GM19324 (cell line): ENCODE results near the gene MGARP.
A peak's percentile ranks its signal among the peaks of the same experiment; 100 is the strongest.
"Not testable (repeated sequence)": the region's sequence is repeated elsewhere in the genome, so short reads cannot be mapped to it uniquely, and the experiment has no call there.

Experiments
- ATAC-seq: cut with Tn5 transposase; IDR thresholded peaks from one replicate; pipeline ENCODE4 v1.9.1; 2021; ENCODE audit warnings: mild to moderate bottlenecking, moderate library complexity; ENCODE audit not compliant: unreplicated experiment, low FRiP score

The MGARP gene

GRCh38 chr4:139297001-139297410, 17.0 kb upstream of the MGARP start:
- ATAC-seq, result no peak

- ATAC-seq, result no peak
These were observed 15.9 kb upstream of the MGARP start for GRCh38 chr4:139295942-139296299.

GRCh38 chr4:139295206-139295941, 15.3 kb upstream of the MGARP start:
- peak; percentile 96 for ATAC-seq

DNA sequence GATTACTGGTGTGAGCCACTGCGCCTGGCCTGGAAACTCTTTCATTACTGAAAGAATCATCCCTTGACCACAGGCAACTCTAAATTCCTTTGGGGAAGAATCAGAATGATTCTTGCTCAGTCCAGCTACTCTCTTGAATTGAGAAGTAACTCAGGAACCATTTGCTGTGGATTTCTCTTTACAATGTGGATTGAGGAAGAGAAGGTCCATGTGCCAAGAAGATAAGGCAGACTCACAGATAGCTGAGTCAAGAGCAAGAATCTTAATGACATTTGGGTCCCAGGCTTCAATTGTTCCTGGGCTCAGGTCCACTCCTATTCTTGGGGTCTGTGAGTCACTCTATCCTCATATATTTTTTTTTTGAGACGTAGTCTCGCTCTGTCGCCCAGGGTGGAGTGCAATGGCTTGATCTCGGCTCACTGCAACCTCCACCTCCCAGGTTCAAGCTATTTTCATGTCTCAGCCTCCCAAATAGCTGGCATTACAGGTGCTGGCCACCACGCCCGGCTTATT, 6.2 kb upstream of the MGARP start:
- ATAC-seq, result no peak

GRCh38 chr4:139282721-139283075, 2.7 kb upstream of the MGARP start:
- ATAC-seq, result no peak

GRCh38 chr4:139282065-139282720, 2.2 kb upstream of the MGARP start:
- ATAC-seq, result no peak

DNA sequence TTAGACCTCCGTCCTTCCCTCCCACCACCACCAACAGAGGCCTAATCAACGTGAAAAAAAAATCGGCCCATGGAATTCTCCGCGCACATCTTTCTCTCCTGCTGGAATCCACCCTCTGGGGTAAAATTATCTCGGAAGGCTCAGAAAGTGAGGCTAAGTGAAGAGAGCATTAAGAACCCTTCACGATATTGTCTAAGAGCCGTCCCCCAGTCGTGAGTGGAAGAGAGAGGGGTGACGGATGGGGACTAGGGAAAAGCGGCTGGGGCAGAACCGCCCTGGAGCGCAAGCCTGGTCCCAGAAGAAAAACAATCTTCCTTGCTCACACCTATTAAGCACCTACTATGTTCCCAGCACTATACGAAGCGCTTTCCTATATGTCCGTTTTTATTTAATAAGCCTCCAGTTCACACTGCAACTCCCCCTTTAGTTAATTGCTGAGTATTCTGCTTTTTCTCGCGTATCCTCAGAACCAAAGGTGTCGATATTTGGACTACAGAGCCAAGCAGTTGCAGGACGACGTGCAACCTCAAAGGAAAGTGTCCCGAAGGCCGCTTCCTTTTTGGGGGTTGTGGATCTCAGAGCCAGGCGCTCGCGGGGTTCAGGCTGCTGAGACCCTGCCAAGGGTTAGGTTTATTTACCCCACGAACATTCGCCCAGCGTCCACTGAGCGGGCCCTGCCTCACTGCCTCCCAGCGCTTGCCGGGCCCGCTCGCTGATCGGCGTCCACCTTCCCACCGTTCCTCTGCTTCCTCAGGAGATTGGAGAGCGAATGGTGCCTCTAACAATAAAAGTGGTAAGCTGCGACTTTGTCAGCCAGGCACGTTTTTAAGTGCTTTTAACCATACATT, 889 bp downstream of the MGARP start:
- ATAC-seq, result no peak

GRCh38 chr4:139278485-139278884, 1.5 kb downstream of the MGARP start:
- ATAC-seq, result no peak

- ATAC-seq, result no peak
These were observed 4.7 kb downstream of the MGARP start for GRCh38 chr4:139275281-139275735.

DNA sequence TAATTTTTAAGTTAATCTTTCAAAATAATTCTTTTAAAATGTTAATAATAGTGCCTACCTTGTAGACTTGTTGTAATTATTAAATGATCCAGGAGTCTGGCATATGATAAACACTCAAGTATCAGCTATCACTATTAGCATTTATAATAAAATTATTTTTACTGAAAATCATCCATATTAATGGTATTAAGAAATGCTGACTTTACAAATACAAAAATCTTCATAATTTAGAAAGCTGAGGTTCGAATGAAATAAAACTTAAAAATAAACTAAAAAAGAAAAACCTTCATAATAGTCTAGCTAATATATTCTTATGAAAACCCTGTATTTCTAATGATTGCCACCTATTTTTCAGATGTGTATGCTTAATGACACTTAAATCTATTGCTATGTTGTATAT, 5.2 kb downstream of the MGARP start:
- no peak for ATAC-seq

DNA sequence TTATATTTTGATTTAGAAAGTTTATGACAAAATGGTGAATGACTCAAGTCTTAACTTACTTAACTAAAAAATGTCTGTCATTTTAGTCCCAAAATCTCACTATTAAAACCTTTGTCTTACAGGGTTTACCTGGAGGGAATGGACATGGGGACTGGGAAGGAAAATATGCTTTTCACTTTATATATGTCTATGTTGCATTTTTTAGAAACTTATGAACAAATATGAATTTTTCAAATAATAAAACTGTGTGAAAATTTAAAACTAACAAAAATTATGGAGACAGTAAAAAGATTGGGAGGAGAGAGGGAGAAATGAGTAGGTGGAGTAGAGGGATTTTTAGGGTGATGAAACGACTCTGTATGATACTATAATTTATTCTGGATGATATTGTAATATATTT, 6.2 kb downstream of the MGARP start:
- no peak for ATAC-seq

GRCh38 chr4:139267301-139267700, 12.7 kb downstream of the MGARP start:
- no peak for ATAC-seq

DNA sequence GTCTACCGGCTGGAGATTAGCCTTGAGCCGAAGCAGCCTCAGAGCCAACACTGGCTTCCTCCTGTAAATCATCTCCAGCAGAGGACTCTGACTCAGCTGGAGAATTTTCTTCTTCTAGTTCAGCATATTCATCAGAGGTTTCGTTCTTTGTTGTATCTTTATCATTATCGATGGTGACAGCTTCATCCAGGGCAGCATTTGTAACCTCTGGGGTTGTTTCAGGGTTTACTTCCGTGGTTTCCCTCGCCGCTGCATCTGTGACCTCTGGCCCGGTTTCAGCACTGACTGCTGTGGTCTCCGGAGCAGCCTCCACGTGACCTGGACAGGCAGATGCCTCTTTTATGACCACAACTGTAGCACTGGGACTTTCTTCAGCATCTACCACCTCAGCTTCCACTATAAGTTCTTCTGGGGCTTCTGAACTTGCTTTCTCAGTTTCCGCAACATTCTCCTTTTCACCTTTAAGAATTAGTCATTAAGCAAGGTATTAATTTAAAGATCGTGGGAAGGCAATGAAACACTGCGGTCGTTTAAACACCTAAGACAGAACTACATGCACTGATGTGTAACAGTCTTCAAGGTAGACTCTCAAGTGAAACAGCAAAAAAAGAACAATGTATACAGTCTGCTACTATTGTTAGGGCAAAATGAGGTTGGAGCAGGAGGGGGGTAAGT, 13.3 kb downstream of the MGARP start:
- peak; percentile 99 for ATAC-seq

- no peak for ATAC-seq
These were observed 13.8 kb downstream of the MGARP start for GRCh38 chr4:139266208-139266582.

DNA sequence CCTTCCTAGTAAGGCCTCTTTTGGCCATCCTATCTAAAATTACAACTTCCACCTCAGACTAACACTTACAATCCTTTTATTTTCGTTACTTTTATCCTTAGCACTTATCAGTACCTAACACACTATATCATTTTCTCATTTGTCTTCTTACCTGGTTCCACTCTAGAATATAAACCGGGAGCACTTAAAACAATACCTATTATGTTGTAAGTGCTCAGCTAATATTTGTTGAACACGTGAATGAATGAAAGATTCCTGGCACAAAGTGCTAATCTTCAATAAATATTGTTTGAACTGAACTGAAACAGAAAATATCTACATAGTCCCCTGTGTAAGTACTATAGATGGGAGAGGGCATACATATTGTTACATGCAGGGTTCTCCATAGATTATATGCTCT, 14.4 kb downstream of the MGARP start:
- ATAC-seq, result no peak

DNA sequence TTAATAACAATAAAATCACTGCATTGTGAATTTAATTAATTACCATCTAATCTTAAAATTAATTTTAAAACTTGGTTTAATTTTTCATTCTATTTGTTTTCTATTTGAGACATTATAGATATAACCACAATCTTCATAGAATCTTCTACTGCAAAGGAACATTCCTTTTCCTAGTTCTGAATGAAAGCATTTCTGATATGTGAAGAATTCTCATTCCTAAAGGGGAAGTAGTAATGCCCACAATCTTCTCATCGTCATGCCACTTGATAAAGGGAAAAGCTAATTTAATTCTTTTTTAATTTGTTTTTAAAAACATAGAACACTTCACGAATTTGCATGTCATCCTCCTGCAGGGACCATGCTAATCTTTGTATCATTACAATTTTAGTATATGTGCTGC, 23.7 kb downstream of the MGARP start:
- no peak for ATAC-seq

- not testable (repeated sequence) for ATAC-seq
These were observed 24.4 kb downstream of the MGARP start for GRCh38 chr4:139255581-139255980.

DNA sequence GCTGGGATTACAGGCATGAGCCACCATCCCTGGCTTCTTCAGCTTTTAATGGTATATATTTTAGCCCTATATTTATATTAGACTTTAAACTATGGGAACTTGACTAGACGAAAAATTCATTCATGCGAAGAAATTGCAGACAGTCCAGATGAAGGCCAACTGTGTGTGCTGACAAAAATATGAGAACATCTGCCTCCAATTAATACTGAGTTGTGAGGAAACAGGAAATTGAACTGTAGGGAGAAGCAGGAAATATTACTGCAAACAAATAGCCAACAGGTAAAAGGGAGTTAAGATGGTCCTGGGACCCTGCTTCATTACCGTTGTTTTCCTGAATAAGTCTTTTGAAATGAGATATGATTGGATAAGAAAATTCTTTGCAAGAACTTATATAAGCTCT, 26.3 kb downstream of the MGARP start:
- no peak for ATAC-seq

DNA sequence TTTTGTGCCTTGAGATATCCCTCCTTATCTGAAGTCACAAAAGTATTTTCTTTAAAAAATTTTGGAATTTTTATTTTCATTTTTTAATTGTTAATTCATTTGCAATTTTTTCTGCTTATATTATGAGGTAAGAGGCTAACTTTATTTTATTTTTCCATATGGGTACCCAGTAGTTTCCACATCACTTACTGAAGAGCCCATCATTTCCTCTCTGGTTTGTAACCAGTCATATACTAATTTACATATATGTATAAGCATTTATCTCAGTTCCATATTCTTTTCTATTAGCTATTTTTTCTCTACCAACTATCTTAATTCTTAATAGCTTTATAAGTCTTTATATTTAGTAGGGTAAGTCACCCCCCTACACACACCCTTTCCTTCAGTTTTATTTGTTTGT, 27.0 kb downstream of the MGARP start:
- no peak for ATAC-seq

GRCh38 chr4:139247700-139248238, 32.3 kb downstream of the MGARP start:
- ATAC-seq, result no peak
